ENCODE measurements around the gene PSMC2.
"Not testable (repeated sequence)": the region's sequence is repeated elsewhere in the genome, so short reads cannot be mapped to it uniquely, and the experiment has no call there.

Gene PSMC2

GRCh38 chr7:103373866-103374643 lies 26.6 kb downstream of the PSMC2 start:
- DNase-seq, result no peak

DNA sequence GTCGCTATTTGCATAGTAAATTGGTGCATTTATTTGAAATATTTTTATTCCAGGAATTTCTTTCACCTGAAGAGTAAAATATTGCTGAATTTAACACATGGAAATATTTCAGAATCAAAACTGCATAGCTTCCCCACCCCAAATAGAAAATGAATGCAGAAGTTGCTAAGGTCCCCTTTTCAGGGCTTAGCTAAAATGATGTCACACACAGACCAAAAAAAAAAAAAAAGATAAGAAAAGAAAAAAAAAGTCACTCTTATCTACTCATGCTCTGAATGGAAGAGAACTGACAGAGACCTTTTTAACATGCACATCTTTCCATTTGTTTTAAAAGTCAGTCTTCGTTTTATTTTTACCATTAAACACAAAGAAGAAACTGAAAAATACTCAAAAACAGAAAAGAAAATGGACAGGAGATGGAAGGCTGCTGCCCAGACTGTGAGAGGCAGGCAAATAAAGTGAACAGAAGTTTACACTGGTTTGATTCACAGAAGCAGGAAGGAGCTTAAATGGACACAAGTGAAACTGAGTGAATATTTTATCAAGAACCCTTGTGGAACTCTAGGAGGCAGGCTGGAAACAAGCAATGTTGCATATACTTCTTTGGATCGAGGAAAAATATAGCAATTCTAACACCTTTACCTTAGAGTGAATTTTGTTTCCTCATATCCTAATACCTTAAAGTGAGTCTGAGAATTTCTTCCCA lies 32.0 kb downstream of the PSMC2 start:
- DNase-seq, result no peak

- DNase-seq, result no peak
These were observed 33.1 kb downstream of the PSMC2 start for GRCh38 chr7:103380395-103381191.

DNA sequence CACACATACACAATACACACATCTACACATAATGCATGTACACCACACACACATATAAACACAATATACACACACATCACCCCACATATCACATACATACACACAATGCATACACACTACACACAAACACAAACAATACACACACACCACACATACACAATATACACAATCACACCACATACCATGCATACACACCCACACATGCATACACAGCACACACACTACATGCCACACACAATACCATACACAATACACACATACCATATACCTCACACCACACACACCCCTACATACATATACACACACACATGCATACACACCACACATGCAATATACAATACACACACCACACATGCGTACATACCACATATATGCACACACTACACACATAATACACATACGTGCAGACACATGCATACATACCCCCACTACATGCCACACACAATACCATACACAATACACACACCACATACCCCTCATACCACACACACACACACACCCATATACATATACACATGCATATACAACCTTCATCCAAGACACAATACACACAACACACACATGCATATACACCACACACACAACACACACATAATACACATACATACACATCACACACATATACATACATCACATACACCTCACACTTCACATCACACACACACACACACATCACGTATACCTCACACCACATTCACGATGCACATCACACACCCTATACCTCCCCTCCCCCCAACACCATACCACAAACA lies 34.0 kb downstream of the PSMC2 start:
- DNase-seq, result no peak

- DNase-seq, result no peak
These were observed 34.6 kb downstream of the PSMC2 start for GRCh38 chr7:103382032-103382402.

GRCh38 chr7:103387242-103387641 lies 39.8 kb downstream of the PSMC2 start:
- no peak for DNase-seq

- no peak for DNase-seq
These were observed 41.2 kb downstream of the PSMC2 start for GRCh38 chr7:103388469-103389140.

GRCh38 chr7:103389263-103389662 lies 41.8 kb downstream of the PSMC2 start:
- no peak for DNase-seq

DNA sequence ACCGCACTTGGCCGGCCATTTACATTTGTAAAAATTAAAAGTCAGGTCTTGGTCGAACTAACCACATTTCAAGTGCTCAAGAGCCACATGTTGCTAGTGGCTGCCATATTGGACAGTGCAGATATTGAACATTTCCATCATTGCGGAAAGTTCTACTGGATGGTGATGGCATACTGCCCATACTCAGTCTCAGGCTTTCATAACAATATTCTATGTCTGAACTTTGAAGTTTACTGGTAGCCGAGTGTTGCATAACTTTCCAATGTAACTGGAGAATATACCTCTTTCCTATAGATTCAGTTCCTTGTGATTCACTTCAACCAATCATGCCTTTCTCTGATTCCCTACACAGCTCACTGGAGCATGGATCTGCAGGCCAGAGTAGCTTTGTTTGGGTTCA lies 43.7 kb downstream of the PSMC2 start:
- no peak for DNase-seq

- DNase-seq, result no peak
These were observed 44.5 kb downstream of the PSMC2 start for GRCh38 chr7:103391976-103392375.

DNA sequence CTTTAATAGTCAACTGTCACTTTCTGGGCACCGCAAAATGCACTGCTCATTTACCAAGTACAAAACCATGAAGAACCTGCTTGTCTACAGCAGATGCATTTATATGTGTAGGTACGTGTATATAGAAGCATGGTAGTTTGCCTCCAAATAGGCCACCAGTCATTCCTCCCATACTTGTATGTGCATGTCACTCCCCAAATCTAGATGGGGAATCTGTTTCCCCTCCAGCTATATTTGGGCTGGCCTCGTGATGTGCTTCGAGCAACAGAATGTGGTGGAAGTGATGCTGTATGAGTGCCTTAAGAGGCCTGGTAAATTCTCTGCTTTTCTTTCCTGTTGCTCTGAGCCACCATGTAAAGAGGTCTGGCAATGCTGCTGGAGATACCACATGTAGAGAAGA lies 47.1 kb downstream of the PSMC2 start:
- DNase-seq, result no peak

DNA sequence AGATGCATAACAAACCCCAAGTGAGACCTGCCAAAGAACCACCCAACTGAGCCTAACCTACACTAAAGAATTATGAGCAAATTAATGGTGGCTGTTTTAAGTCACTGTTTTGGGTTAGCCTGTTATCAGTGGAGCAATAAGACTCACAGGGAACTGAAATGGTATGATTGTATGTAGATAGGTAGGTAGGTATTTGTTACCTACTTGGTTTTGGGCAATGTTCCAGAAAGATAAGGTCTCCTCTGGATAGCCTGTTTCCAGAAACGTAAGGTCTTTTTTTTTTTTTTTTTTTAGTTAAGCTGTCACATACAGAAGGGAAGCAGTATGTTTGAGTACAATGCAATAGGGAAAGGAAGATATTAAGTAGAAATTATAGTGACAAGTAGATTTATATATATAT lies 47.6 kb downstream of the PSMC2 start:
- DNase-seq, result no peak

GRCh38 chr7:103396471-103396870 lies 49.0 kb downstream of the PSMC2 start:
- DNase-seq, result no peak

- DNase-seq, result no peak
These were observed 51.2 kb downstream of the PSMC2 start for GRCh38 chr7:103398483-103399127.

GRCh38 chr7:103399687-103400086 lies 52.2 kb downstream of the PSMC2 start:
- not testable (repeated sequence) for DNase-seq

DNA sequence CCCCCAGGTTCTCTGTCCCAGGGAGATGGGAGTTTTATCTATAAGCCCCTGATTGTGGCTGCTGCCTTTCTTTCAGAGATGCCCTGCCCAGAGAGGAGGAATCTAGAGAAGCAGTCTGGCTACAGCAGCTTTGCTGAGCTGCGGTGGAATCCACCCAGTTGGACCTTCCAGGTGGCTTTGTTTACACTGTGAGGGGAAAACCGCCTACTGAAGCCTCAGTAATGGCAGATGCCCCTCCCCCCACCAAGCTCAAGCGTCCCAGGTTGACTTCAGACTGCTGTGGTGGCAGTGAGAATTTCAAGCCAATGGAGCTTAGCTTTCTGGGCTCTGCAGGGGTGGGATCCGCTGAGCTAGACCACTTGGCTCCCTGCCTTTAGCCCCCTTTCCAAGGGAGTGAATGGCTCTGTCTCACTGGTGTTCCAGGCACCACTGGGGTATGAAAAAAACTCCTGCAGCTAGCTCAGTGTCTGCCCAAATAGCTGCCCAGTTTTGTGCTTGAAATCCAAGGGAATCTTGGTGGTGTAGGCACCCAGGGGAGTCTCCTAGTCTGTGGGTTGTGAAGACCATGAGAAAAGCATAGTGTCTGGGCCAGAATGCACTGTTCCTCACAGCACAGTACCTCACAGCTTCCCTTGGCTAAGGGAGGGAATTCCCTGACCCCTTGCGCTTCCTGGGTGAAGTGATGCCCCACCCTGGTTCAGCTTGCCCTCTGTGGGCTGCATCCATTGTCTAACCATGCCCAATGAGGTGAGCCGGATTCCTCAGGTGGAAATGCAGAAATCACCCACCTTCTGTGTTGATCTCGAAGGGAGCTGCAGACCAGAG lies 58.6 kb downstream of the PSMC2 start:
- not testable (repeated sequence) for DNase-seq

GRCh38 chr7:103412151-103412550 lies 64.7 kb downstream of the PSMC2 start:
- DNase-seq, result no peak

DNA sequence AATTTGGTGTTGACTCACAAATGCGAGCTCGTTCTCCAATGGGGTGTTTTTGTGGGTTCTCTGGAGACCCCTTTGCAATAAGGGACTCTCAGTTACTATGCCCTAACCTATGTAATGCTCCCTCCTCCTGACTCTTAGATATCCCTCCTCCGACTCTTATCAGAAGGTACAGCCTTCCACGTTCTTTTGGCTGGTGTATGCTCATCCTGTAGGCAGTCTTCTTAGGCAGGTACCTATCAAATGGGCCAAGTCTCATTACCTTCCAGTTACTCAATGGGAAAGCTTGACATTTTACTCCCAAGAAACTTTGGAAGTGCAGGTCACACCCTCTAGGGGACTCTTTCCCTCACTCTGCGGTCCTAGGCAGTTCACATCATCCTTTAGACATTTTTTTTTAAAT lies 66.0 kb downstream of the PSMC2 start:
- no peak for DNase-seq

DNA sequence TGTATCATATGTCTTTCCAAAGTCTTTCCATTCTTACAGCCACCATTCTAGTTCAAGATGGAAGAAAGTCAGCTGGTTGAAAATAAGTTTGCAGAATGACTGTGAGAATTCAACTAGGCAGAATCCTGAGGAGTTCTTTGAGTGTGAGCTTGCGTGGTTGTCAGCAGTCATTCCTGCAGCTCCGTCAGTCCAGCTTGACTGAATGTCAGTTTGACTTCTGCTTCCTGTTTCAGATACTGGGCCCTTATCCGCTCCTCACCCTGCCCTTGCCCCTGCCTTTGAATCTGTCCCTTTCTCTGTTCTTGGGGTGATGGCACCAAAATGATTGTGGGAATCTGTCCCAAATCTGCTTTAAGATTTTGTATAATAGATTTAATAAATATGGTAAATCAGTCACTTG lies 70.8 kb downstream of the PSMC2 start:
- no peak for DNase-seq
